Smooth muscle cell (in vitro differentiated cells): Measurements from ENCODE around the gene FXR2. TPM values are rescaled to one million over a fixed set of nuclear protein-coding genes. Genes with fewer than 3 reads are reported as not detected.

Source experiments
- DNase-seq: peaks from one replicate; lab custom pipeline; 2025; ENCODE audit not compliant: unreplicated experiment; lab: John Stamatoyannopoulos, UW
- H2AFZ ChIP-seq: fragments of 200-600 bp; sonication (generic); 2 replicates; pipeline ENCODE4 v1.6.0; 2016; ENCODE audit warnings: antibody characterized with exemption, low read depth, mild to moderate bottlenecking
- H3F3A ChIP-seq: fragments of 200-600 bp; sonication (generic); 2 replicates; pipeline ENCODE4 v1.6.0; 2017; ENCODE audit warnings: antibody characterized with exemption, low read depth
- H3K27ac ChIP-seq: fragments of 200-600 bp; sonication (generic); 2 replicates; pipeline ENCODE4 v1.5.1; 2016; ENCODE audit warnings: low read depth, mild to moderate bottlenecking
- H3K27me3 ChIP-seq: fragments of 200-600 bp; sonication (generic); 2 replicates; pipeline ENCODE4 v1.6.1; 2016; ENCODE audit warnings: low read depth, mild to moderate bottlenecking
- H3K36me3 ChIP-seq: fragments of 200-600 bp; sonication (generic); 2 replicates; pipeline ENCODE4 v1.5.1; 2016; ENCODE audit warnings: low read depth
- H3K4me1 ChIP-seq: fragments of 200-600 bp; sonication (generic); 2 replicates; pipeline ENCODE4 v1.5.1; 2016; ENCODE audit warnings: low read depth
- H3K4me2 ChIP-seq: fragments of 200-600 bp; sonication (generic); 2 replicates; pipeline ENCODE4 v1.6.0; 2016; ENCODE audit warnings: mild to moderate bottlenecking
- H3K4me3 ChIP-seq: fragments of 200-600 bp; sonication (generic); 2 replicates; pipeline ENCODE4 v1.5.1; 2016; ENCODE audit warnings: mild to moderate bottlenecking
- H3K79me2 ChIP-seq: fragments of 200-600 bp; sonication (generic); 2 replicates; pipeline ENCODE4 v1.6.0; 2016; ENCODE audit warnings: low read depth, mild to moderate bottlenecking
- H3K9ac ChIP-seq: fragments of 200-600 bp; sonication (generic); 2 replicates; pipeline ENCODE4 v1.6.0; 2016; ENCODE audit warnings: low read depth
- H3K9me3 ChIP-seq: fragments of 200-600 bp; sonication (generic); replicated peaks from 2 replicates; pipeline ENCODE4 v1.5.1; 2016; ENCODE audit warnings: low read depth
- H4K20me1 ChIP-seq: fragments of 200-600 bp; sonication (generic); 2 replicates; pipeline ENCODE4 v1.6.0; 2016; ENCODE audit warnings: low read depth
- WGBS: methylation state at CpG from one replicate; pipeline ENCODE4 v1.1.7; 2016; ENCODE audit warnings: low lambda C conversion rate; 5-methylcytosine and 5-hydroxymethylcytosine counted together
- polyA plus RNA-seq: library from polyadenylated mRNA; unstranded; fragments of >200 nt; fragmentation: Nextera tagmentation; extraction: Ambion mirVana; gene quantifications from 2 replicates; pipeline ENCODE4 v1.2.1, GENCODE V29; 2016
- total RNA-seq: library from RNA; depleted of rRNA; stranded (reverse); fragments of >200 nt; gene quantifications from 2 replicates; pipeline ENCODE4 v1.2.3, GENCODE V29; 2014
- TF ChIP-seq, protein P1 (sequence below): fragments of 200-600 bp; sonication (generic); IDR thresholded peaks from 2 replicates; pipeline ENCODE4 v1.5.1; 2017; ENCODE audit warnings: borderline replicate concordance, mild to moderate bottlenecking, antibody characterized with exemption; ENCODE audit not compliant: insufficient read depth, poor library complexity, severe bottlenecking

FXR2 gene
- total and polyA plus RNA-seq, 2 experiments from 2014 or later, result 22.8 to 50.6 TPM

DNA sequence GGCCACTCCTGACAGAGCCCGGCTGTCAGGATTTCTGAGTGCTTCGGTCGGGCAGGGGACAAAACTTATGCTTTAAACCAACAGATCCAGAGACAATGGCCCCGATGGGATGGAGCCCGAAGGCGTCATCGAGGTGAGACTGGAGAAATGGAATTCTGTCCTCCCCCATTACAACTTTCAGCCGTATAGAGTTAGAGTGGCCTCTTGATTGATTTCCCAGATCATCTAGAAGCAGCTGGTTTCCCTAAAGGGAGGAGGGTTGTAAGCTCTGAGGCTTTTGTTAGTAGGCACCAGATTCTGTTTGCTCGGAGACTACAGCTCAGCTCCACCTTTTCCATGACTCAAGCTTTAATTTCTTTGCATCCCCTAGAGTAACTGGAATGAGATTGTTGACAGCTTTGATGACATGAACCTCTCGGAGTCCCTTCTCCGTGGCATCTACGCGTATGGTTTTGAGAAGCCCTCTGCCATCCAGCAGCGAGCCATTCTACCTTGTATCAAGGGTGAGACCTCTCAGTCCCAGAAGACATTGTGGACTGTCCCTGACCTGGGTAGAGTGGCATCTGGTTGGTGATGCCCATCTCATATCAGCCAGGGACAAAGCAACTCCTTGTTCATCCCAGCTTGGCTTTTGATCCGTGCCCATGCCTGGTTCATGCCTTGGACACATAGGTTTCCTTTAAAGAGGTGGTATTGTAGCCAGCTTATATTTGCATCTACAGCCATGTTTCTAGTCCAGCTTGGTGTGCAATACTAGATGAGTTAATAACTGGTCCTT, 40.3 kb downstream of the FXR2 start:
- 32% methylated on average over 15 of the region's 15 CpGs for WGBS
- Histone ChIP-seq H3K4me1 (peaks cover 16% of the 10 kb centered on the region), H3F3A (peaks cover 60% of the 10 kb centered on the region), H3K36me3 (peaks cover 9% of the 10 kb centered on the region), H2AFZ (no peak overlapping the region), H3K27ac (peak overlapping the region; percentile 94), H3K27me3 (no peaks in the 10 kb centered on the region), H3K4me3 (peak overlapping the region; percentile 93), H3K9me3 (no peaks in the 10 kb centered on the region), H3K4me2 (peak overlapping the region; percentile 90), H3K9ac (peak overlapping the region; percentile 98), H3K79me2 (peaks cover 57% of the 10 kb centered on the region), H4K20me1 (peaks cover 65% of the 10 kb centered on the region)
- no peak for DNase-seq
- TF ChIP-seq, protein P1, sequence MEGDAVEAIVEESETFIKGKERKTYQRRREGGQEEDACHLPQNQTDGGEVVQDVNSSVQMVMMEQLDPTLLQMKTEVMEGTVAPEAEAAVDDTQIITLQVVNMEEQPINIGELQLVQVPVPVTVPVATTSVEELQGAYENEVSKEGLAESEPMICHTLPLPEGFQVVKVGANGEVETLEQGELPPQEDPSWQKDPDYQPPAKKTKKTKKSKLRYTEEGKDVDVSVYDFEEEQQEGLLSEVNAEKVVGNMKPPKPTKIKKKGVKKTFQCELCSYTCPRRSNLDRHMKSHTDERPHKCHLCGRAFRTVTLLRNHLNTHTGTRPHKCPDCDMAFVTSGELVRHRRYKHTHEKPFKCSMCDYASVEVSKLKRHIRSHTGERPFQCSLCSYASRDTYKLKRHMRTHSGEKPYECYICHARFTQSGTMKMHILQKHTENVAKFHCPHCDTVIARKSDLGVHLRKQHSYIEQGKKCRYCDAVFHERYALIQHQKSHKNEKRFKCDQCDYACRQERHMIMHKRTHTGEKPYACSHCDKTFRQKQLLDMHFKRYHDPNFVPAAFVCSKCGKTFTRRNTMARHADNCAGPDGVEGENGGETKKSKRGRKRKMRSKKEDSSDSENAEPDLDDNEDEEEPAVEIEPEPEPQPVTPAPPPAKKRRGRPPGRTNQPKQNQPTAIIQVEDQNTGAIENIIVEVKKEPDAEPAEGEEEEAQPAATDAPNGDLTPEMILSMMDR, result no peak

DNA sequence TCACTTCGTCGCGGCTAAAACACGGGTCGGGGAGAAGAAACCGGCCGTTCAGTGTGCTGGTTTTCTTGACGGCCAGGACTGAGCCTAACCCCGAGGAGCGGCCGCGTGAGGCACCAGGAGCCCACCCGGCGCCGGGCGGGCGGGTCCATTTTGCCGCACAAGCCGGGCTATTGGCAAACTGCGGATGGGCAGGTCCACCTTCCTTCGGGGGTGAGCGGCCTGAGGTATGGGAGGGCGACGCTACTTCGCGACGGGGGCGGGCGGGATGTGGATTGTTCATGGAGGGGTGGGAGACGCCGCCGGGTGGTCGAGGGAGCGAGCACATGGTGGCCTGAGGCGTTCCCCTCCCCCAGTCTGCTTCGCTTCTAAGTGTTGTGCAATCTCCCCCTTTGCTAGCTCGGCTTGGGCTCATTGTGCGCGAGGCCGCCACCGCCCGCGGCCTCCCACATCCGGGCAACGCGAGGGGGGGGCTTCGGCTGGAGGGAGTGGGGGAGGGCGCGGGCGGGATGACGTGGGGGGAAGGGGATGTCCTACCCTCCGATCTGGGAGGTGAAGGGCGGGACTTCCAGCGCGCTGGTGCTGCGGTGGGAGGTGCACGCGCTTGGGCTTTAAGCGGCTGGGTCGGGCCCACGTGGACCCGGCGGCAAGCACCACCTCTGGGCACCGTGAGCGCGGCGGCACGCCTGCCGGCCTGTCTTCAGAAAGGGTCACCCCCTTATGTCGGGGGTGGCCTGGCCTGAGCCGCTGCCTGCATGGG, 41.2 kb downstream of the FXR2 start:
- Histone ChIP-seq H3K4me2 (peak overlapping the region; percentile 90), H2AFZ (no peak overlapping the region), H3K79me2 (peaks cover 60% of the 10 kb centered on the region), H4K20me1 (peaks cover 58% of the 10 kb centered on the region), H3K4me3 (peak overlapping the region; percentile 93), H3K9ac (peak overlapping the region; percentile 98), H3K27ac (peak overlapping the region; percentile 94), H3K9me3 (no peaks in the 10 kb centered on the region), H3K27me3 (no peaks in the 10 kb centered on the region), H3K4me1 (peaks cover 16% of the 10 kb centered on the region), H3K36me3 (peaks cover 9% of the 10 kb centered on the region), H3F3A (peaks cover 54% of the 10 kb centered on the region)
- 2% methylated on average over 35 of the region's 71 CpGs for WGBS
- TF ChIP-seq, protein P1, result no peak
- DNase-seq, result peak; percentile 77

DNA sequence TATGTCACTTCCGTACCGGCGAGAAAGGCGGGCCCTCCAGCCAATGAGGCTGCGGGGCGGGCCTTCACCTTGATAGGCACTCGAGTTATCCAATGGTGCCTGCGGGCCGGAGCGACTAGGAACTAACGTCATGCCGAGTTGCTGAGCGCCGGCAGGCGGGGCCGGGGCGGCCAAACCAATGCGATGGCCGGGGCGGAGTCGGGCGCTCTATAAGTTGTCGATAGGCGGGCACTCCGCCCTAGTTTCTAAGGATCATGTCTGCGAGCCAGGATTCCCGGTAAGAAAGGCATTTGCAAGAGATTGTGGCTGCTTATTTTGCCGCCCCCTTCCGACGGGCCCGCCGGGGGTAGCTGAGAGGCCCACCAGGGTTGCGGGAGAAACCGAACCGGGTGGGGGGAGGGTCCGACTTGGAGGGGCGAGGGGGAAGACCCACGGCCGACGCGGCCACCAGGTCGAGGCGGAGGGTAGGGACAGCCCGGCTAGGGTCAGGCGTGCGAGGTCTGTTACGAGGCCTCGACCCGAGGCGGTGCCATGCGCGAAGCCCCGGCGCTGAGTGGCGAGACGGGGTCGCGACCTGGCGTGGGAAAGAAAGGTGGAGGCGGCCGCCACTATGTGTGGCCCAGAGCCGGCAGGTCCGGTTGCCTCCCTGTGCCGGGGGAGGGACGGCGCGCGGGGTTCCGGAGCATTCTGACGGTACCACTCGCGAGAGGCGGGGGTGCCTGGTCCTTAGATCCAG, 41.9 kb downstream of the FXR2 start:
- Histone ChIP-seq H3K27ac (peak overlapping the region; percentile 94), H3K4me1 (peaks cover 16% of the 10 kb centered on the region), H3F3A (peaks cover 46% of the 10 kb centered on the region), H3K9ac (peak overlapping the region; percentile 98), H3K4me2 (peak overlapping the region; percentile 90), H3K4me3 (peak overlapping the region; percentile 93), H3K27me3 (no peaks in the 10 kb centered on the region), H3K36me3 (peaks cover 9% of the 10 kb centered on the region), H3K9me3 (no peaks in the 10 kb centered on the region), H4K20me1 (peaks cover 51% of the 10 kb centered on the region), H3K79me2 (peaks cover 63% of the 10 kb centered on the region), H2AFZ (no peak overlapping the region)
- WGBS, result under 1% methylated on average over 56 of the region's 73 CpGs
- peak; percentile 96 for DNase-seq
- TF ChIP-seq, protein P1, result peak; percentile 21
